ENCODE measurements around the gene ATP2B1. TPM values are rescaled to one million over a fixed set of nuclear protein-coding genes. Genes with fewer than 3 reads are reported as not detected.

Gene ATP2B1
- total RNA-seq, 1 donor from 2014 or later: 177 TPM

GRCh38 chr12:89736995-89737394, 28.4 kb upstream of the ATP2B1 start:
- no peaks in the 10 kb centered on the region for H3K36me3 ChIP-seq
- no peak overlapping the region for H3K4me3 ChIP-seq
- Mint-ChIP-seq H3K36me3 (peaks cover 1% of the 10 kb centered on the region), H3K4me1 (no peaks in the 10 kb centered on the region), H3K9me3 (peaks cover 21% of the 10 kb centered on the region), H3K4me3 (no peak overlapping the region), H3K27me3 (ENCODE audit: insufficient read depth, low read depth) (no peaks in the 10 kb centered on the region), H3K27ac (no peak overlapping the region)
- TF ChIP-seq, protein P1, sequence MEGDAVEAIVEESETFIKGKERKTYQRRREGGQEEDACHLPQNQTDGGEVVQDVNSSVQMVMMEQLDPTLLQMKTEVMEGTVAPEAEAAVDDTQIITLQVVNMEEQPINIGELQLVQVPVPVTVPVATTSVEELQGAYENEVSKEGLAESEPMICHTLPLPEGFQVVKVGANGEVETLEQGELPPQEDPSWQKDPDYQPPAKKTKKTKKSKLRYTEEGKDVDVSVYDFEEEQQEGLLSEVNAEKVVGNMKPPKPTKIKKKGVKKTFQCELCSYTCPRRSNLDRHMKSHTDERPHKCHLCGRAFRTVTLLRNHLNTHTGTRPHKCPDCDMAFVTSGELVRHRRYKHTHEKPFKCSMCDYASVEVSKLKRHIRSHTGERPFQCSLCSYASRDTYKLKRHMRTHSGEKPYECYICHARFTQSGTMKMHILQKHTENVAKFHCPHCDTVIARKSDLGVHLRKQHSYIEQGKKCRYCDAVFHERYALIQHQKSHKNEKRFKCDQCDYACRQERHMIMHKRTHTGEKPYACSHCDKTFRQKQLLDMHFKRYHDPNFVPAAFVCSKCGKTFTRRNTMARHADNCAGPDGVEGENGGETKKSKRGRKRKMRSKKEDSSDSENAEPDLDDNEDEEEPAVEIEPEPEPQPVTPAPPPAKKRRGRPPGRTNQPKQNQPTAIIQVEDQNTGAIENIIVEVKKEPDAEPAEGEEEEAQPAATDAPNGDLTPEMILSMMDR (IDR thresholded peaks at IDR 0.05): no peak
- TF ChIP-seq EZH2 (IDR thresholded peaks at IDR 0.05) (no peak), EZH2phosphoT487 (IDR thresholded peaks at IDR 0.05) (no peak)
- no peaks in the 10 kb centered on the region for H3K9me3 ChIP-seq (ENCODE audit: low read depth)
- no peaks in the 10 kb centered on the region for H3K4me1 ChIP-seq
- H3K4me2 ChIP-seq: no peak overlapping the region
- no peaks in the 10 kb centered on the region for H3F3A ChIP-seq (ENCODE audit: low read depth)
- no peak for DNase-seq (ENCODE audit: low spot score)
- H2AFZ ChIP-seq (replicated peaks): no peak overlapping the region
- H3K27ac ChIP-seq: no peak overlapping the region
- no peaks in the 10 kb centered on the region for H3K27me3 ChIP-seq
- no peaks in the 10 kb centered on the region for H4K20me1 ChIP-seq (ENCODE audit: low read depth)
- no peak overlapping the region for H3K9ac ChIP-seq
- H3K79me2 ChIP-seq (ENCODE audit: low read depth): no peaks in the 10 kb centered on the region

- Histone ChIP-seq H3K27ac (no peak overlapping the region), H2AFZ (replicated peaks) (no peak overlapping the region), H3K9ac (no peak overlapping the region), H3K27me3 (no peaks in the 10 kb centered on the region), H3K9me3 (ENCODE audit: low read depth) (no peaks in the 10 kb centered on the region), H3K79me2 (ENCODE audit: low read depth) (no peaks in the 10 kb centered on the region), H3K4me2 (no peak overlapping the region), H3K4me3 (no peak overlapping the region), H3F3A (ENCODE audit: low read depth) (no peaks in the 10 kb centered on the region), H3K36me3 (no peaks in the 10 kb centered on the region), H4K20me1 (ENCODE audit: low read depth) (no peaks in the 10 kb centered on the region), H3K4me1 (no peaks in the 10 kb centered on the region)
- no peak for DNase-seq (ENCODE audit: low spot score)
- H3K36me3 Mint-ChIP-seq: peaks cover 1% of the 10 kb centered on the region
- no peaks in the 10 kb centered on the region for H3K4me1 Mint-ChIP-seq
- H3K9me3 Mint-ChIP-seq: peaks cover 2% of the 10 kb centered on the region
- peaks cover 2% of the 10 kb centered on the region for H3K27me3 Mint-ChIP-seq (ENCODE audit: insufficient read depth, low read depth)
- no peak overlapping the region for H3K27ac Mint-ChIP-seq
- no peak overlapping the region for H3K4me3 Mint-ChIP-seq
- TF ChIP-seq, protein P1 (IDR thresholded peaks at IDR 0.05): no peak
- no peak for TF ChIP-seq EZH2phosphoT487 (IDR thresholded peaks at IDR 0.05)
- no peak for TF ChIP-seq EZH2 (IDR thresholded peaks at IDR 0.05)
These were observed 25.1 kb upstream of the ATP2B1 start for GRCh38 chr12:89733579-89734201.

DNA sequence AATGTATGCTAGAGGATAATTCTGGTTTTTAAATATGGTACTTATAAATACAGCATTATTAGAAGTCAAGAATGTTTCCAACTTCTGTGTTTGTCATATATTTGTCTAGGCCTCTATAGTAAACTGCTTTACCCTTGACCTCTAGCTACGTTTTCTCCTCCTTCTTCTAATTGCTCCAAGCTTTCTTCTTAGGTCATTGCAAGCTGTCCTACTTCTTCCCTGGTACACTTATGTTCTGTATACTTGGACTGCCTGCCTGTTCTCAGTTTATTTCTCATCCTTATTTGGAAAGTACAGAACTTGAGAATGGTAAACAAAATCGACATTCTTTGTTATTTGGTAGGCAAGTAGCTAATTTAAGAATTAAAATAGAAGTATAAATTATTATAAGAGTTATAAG, 23.9 kb upstream of the ATP2B1 start:
- no peaks in the 10 kb centered on the region for H3K4me1 Mint-ChIP-seq

More for the DNA sequence above, 23.9 kb upstream of the ATP2B1 start:
- H3K27me3 ChIP-seq: no peaks in the 10 kb centered on the region
- H3K4me1 ChIP-seq: no peaks in the 10 kb centered on the region
- no peaks in the 10 kb centered on the region for H3K36me3 Mint-ChIP-seq
- no peak for DNase-seq (ENCODE audit: low spot score)
- H3K27ac ChIP-seq: no peak overlapping the region
- no peak overlapping the region for H3K4me2 ChIP-seq
- peaks cover 3% of the 10 kb centered on the region for H3K9me3 Mint-ChIP-seq
- no peak overlapping the region for H2AFZ ChIP-seq (replicated peaks)
- no peak overlapping the region for H3K27ac Mint-ChIP-seq
- no peak overlapping the region for H3K9ac ChIP-seq
- no peak overlapping the region for H3K4me3 Mint-ChIP-seq
- H3F3A ChIP-seq (ENCODE audit: low read depth): no peaks in the 10 kb centered on the region
- no peaks in the 10 kb centered on the region for H3K9me3 ChIP-seq (ENCODE audit: low read depth)
- H3K79me2 ChIP-seq (ENCODE audit: low read depth): no peaks in the 10 kb centered on the region
- no peak for TF ChIP-seq EZH2phosphoT487 (IDR thresholded peaks at IDR 0.05)
- TF ChIP-seq EZH2 (IDR thresholded peaks at IDR 0.05): no peak
- TF ChIP-seq, protein P1 (IDR thresholded peaks at IDR 0.05): no peak
- H4K20me1 ChIP-seq (ENCODE audit: low read depth): no peaks in the 10 kb centered on the region
- H3K4me3 ChIP-seq: no peak overlapping the region
- H3K27me3 Mint-ChIP-seq (ENCODE audit: insufficient read depth, low read depth): peaks cover 4% of the 10 kb centered on the region
- no peaks in the 10 kb centered on the region for H3K36me3 ChIP-seq

All from neural progenitor cell (in vitro differentiated cells).